ENCODE results near the gene DGKG.

The DGKG gene

GRCh38 chr3:186152889-186153292, 209.1 kb downstream of the DGKG start:
- Mint-ChIP-seq H3K9me3 (no peaks in the 10 kb centered on the region), H3K4me3 (no peak overlapping the region), H3K27me3 (peaks cover 67% of the 10 kb centered on the region), H3K4me1 (peaks cover 19% of the 10 kb centered on the region), H3K27ac (no peak overlapping the region), H3K36me3 (no peaks in the 10 kb centered on the region)
- CTCF ChIA-PET: no interaction called here
- no peak for DNase-seq

GRCh38 chr3:186152361-186152798, 209.7 kb downstream of the DGKG start:
- CTCF ChIA-PET: interaction anchor here (1.2 kb wide), 1 partner anchor 13 kb away, joined by 3 read pairs; no protein-coding TSS in a partner anchor
- H3K27ac Mint-ChIP-seq: no peak overlapping the region
- no peaks in the 10 kb centered on the region for H3K36me3 Mint-ChIP-seq
- peaks cover 19% of the 10 kb centered on the region for H3K4me1 Mint-ChIP-seq
- H3K9me3 Mint-ChIP-seq: no peaks in the 10 kb centered on the region
- DNase-seq: no peak
- H3K27me3 Mint-ChIP-seq: peaks cover 68% of the 10 kb centered on the region
- no peak overlapping the region for H3K4me3 Mint-ChIP-seq

DNA sequence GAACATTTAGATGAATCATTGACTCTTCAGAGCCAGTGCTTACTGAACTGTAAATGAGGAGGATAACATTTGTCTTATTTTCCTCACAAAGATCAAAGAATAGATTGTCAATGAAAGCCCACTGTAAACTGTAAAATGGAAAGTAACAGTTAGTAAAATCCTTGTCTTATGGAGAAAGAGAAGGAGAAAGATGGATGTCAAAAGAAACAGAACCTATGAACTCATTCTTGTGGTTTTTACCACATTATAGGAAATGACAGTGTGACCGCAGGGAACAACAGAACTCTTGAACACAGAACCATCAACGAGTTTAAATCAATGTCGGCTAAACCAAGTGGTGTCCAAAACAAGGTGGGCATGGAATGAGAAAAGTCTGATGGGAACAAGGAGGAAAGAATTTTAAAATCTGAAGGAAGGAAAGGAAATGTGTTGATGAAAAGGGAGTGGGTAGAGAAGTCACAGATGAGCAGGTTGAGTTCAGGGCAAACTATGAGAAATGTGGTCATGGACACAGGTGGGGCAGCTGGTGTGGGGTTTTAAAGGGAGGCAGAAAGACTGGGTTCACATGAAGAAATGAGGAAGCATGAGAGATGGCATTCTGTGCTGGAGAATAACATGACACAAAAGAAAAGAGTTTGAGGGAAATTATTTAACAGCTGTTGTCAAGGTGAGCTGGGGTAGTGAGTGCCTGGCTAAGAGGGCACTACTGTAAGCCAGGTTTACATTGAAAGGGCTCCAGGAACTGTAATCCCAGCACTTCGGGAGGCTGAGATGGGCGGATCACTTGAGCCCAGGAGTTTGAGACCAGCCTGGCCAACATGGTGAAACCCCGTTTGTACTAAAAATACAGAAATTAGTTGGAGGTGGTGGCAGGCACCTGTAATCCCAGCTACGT, 210.7 kb downstream of the DGKG start:
- no peak for DNase-seq
- H3K36me3 Mint-ChIP-seq: no peaks in the 10 kb centered on the region
- no peaks in the 10 kb centered on the region for H3K9me3 Mint-ChIP-seq
- H3K4me3 Mint-ChIP-seq: no peak overlapping the region
- H3K27ac Mint-ChIP-seq: peak overlapping the region; percentile 4
- peaks cover 19% of the 10 kb centered on the region for H3K4me1 Mint-ChIP-seq
- CTCF ChIA-PET: interaction anchor here (1.2 kb wide), 1 partner anchor 12 kb away, joined by 3 read pairs; no protein-coding TSS in a partner anchor
- H3K27me3 Mint-ChIP-seq: peaks cover 68% of the 10 kb centered on the region

DNA sequence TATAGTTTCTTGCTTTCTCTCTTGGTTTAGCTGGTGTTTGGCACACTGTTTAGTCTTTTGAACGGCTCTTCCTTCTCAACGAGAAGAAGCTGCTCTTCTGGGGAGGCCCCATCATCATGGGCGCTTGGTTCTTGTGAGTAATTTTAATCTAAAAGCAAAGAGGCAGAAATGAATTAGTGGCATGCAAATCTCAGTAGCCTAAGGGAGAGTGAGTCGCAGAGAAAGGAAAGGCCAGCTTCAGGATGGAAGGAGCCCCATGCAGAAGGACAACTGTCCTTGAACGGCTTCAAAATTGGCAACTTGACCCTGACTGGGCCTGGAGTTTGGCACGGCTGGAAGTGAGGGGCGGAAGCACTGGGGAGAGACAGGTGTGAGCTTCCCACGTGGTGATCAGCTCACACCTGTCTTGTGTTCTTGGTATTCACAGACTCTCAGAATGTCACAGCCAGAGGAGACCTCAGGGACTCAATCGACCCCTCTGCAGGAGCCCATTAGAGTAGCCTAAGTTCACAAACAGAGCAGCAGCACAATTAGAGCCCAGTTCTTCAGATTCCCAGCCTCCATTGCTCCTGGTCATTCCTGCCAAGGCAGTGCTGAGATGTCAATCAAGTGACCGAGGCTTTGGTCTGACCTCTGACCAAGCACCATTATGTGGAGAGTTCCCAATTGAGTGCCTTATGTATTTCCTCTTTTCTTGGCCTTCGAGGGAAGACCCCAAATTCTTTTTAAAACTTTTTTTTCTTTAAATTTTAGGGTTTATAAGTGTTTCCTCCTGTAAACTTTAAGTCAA, 211.8 kb downstream of the DGKG start:
- Mint-ChIP-seq H3K27ac (no peak overlapping the region), H3K9me3 (no peaks in the 10 kb centered on the region), H3K4me1 (peaks cover 19% of the 10 kb centered on the region), H3K4me3 (no peak overlapping the region), H3K27me3 (peaks cover 72% of the 10 kb centered on the region), H3K36me3 (no peaks in the 10 kb centered on the region)
- DNase-seq: no peak
- CTCF ChIA-PET: no interaction called here

DNA sequence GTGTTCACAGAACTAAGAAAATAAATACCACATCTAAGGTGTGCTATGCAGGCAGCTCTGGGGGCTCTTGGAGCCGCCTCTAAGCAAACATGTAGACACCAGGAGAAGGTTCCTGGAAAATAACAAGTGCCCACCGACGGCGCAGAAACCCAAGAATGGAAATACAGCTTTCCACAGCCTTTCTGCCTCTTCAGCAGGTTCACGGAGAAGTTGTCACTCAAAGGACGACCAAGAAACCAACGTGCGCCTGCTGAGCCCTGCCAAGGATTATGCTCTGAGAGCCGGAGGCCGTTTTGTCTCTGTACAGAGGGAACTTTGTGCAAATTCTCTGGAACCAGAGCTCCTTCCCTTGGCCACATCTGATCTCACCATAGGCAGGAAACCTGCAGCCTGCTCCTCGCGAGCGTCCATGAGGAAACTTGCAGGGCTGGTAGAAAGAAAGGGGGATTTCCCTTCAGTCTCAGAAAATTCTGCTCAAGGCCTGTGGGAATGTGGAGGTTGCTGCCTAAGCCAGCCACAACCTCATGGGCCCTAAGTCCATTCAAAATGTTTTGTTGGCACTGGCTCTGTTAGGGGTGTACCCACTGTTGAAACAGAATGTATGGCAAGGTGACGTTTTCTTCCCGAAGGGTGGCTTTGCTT, 212.6 kb downstream of the DGKG start:
- H3K9me3 Mint-ChIP-seq: no peaks in the 10 kb centered on the region
- DNase-seq: no peak
- H3K27ac Mint-ChIP-seq: no peak overlapping the region
- H3K36me3 Mint-ChIP-seq: no peaks in the 10 kb centered on the region
- no peak overlapping the region for H3K4me3 Mint-ChIP-seq
- peaks cover 19% of the 10 kb centered on the region for H3K4me1 Mint-ChIP-seq
- CTCF ChIA-PET: no interaction called here
- H3K27me3 Mint-ChIP-seq: peaks cover 70% of the 10 kb centered on the region

DNA sequence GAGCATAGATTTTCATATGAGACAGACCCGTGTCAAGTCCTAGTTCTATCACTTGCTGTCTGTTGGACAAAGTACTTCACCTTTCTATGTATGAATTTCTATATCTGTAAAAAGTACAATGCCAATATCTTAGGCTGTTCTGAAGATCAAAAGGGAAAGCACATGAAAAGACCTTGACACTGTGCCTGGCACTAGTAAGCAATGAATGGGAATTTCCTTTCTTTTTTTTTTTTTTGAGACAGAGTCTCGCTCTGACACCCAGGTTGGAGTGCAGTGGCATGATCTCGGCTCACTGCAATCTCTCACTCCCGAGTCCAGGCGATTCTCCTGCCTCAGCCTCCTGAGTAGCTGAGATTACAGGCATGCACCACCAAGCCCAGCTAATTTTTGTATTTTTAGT, 217.8 kb downstream of the DGKG start:
- H3K4me3 Mint-ChIP-seq: no peak overlapping the region
- H3K27ac Mint-ChIP-seq: no peak overlapping the region
- H3K36me3 Mint-ChIP-seq: no peaks in the 10 kb centered on the region
- no peak for DNase-seq
- H3K4me1 Mint-ChIP-seq: no peaks in the 10 kb centered on the region
- CTCF ChIA-PET: no interaction called here
- no peaks in the 10 kb centered on the region for H3K9me3 Mint-ChIP-seq
- H3K27me3 Mint-ChIP-seq: peaks cover 37% of the 10 kb centered on the region

DNA sequence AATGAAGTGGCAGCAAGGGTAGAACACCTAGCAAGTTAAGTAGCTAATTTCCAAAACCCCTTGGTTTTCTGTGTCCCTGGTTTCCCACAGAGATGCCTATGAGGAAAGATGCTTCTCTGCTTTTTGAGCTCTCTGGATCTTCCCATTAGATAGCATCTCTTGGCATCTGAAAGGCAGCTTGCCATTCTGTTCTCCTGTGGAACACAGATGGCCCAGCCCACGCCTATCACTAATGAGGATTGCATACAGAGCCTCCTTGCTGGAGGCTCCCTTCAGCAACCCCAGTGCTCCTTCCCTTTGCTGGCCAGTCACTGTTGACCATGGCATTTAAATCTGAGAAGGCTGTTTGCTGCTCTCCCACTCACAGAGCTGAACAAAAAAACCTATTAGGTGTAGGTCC, 218.8 kb downstream of the DGKG start:
- no peak overlapping the region for H3K27ac Mint-ChIP-seq
- no peak overlapping the region for H3K4me3 Mint-ChIP-seq
- H3K36me3 Mint-ChIP-seq: no peaks in the 10 kb centered on the region
- DNase-seq: no peak
- no peaks in the 10 kb centered on the region for H3K9me3 Mint-ChIP-seq
- H3K4me1 Mint-ChIP-seq: no peaks in the 10 kb centered on the region
- CTCF ChIA-PET: interaction anchor here (1.0 kb wide), 1 partner anchor 483 kb away, joined by 3 read pairs; no protein-coding TSS in a partner anchor
- peaks cover 35% of the 10 kb centered on the region for H3K27me3 Mint-ChIP-seq

- H3K27me3 Mint-ChIP-seq: peaks cover 28% of the 10 kb centered on the region
- H3K36me3 Mint-ChIP-seq: no peaks in the 10 kb centered on the region
- H3K4me1 Mint-ChIP-seq: no peaks in the 10 kb centered on the region
- CTCF ChIA-PET: interaction anchor here (0.6 to 1.0 kb wide), 3 partner anchors 10 to 482 kb away, joined by 3 read pairs; no protein-coding TSS in a partner anchor
- no peak for DNase-seq
- no peak overlapping the region for H3K27ac Mint-ChIP-seq
- H3K9me3 Mint-ChIP-seq: no peaks in the 10 kb centered on the region
- no peak overlapping the region for H3K4me3 Mint-ChIP-seq
Measured at GRCh38 chr3:186142393-186142932, 219.6 kb downstream of the DGKG start.

- no peaks in the 10 kb centered on the region for H3K36me3 Mint-ChIP-seq
- peak overlapping the region; percentile 7 for H3K27ac Mint-ChIP-seq
- H3K9me3 Mint-ChIP-seq: no peaks in the 10 kb centered on the region
- H3K4me1 Mint-ChIP-seq: no peaks in the 10 kb centered on the region
- DNase-seq: no peak
- peaks cover 32% of the 10 kb centered on the region for H3K27me3 Mint-ChIP-seq
- CTCF ChIA-PET: interaction anchor here (0.6 kb wide), 1 partner anchor 20 kb away, joined by 3 read pairs; no protein-coding TSS in a partner anchor
- no peak overlapping the region for H3K4me3 Mint-ChIP-seq
Measured at GRCh38 chr3:186141790-186142189, 220.2 kb downstream of the DGKG start.

DNA sequence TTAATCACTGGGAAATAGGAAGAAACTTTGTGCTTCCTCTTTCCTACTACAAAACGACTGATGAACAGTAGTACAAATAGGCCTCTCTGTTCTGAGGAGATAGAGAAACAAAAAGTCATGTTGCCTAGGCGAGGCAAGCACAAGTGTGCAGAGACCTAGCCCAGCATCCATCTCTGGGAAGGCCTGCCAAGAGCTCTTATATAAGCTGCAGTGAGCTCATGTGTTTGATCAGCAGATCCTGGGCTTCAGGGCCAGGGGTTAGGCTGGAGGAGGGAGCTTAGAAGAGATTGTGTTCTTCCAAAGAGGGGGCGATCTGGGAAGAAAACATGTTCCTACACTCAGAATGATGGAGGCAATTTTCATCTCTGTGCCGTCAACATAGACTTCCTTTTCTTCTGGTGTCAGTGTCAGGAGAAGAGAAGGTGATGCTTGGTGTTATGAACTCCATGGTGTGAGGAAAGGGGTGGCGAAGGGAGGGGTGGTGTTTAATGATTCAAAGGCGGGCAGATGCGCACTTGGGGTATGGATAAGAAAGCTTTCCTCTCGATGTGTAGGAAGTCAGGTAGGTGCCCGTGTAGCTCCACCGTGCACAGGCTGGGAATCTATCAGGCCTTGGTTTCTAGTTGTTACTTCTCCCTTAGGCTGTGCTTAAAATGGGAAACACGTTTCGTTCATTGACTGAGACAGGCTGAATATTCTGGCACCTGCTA, 223.6 kb downstream of the DGKG start:
- Mint-ChIP-seq H3K27ac (no peak overlapping the region), H3K36me3 (no peaks in the 10 kb centered on the region), H3K9me3 (no peaks in the 10 kb centered on the region), H3K4me1 (no peaks in the 10 kb centered on the region), H3K4me3 (no peak overlapping the region), H3K27me3 (peaks cover 20% of the 10 kb centered on the region)
- CTCF ChIA-PET: interaction anchor here (1.1 to 1.5 kb wide), 2 partner anchors 13 to 461 kb away, joined by 3 read pairs; no protein-coding TSS in a partner anchor
- DNase-seq: no peak

- Mint-ChIP-seq H3K9me3 (no peaks in the 10 kb centered on the region), H3K4me3 (no peak overlapping the region), H3K4me1 (no peaks in the 10 kb centered on the region), H3K27ac (no peak overlapping the region), H3K36me3 (no peaks in the 10 kb centered on the region), H3K27me3 (peaks cover 27% of the 10 kb centered on the region)
- DNase-seq: no peak
- CTCF ChIA-PET: no interaction called here
Measured at GRCh38 chr3:186137051-186137685, 224.9 kb downstream of the DGKG start.

DNA sequence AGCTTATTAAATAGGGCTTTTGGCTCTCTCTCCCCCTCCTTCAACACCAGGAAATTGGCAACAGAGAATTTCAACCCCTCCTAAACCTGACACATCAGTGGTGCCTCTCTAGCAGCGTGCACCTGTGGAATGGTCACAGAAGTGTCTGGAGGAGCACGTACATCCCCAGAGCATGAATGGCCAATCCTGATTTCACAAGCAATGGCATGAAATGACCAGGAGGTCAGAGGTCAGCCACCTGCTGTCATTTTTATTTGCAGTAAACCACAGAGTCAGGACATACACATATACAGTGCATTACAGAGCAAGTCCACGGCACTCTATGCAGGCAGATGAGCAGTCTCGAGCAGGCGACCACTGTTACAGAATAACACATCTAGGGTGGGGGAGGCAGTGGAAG, 228.1 kb downstream of the DGKG start:
- Mint-ChIP-seq H3K36me3 (no peaks in the 10 kb centered on the region), H3K27me3 (peaks cover 47% of the 10 kb centered on the region), H3K4me1 (no peaks in the 10 kb centered on the region), H3K9me3 (no peaks in the 10 kb centered on the region), H3K4me3 (no peak overlapping the region), H3K27ac (no peak overlapping the region)
- CTCF ChIA-PET: interaction anchor here (0.6 to 1.0 kb wide), 2 partner anchors 13 to 108 kb away, joined by 3 read pairs; no protein-coding TSS in a partner anchor
- no peak for DNase-seq

GRCh38 chr3:186132487-186132886, 229.5 kb downstream of the DGKG start:
- Mint-ChIP-seq H3K4me3 (no peak overlapping the region), H3K9me3 (no peaks in the 10 kb centered on the region), H3K4me1 (no peaks in the 10 kb centered on the region), H3K27ac (no peak overlapping the region), H3K36me3 (no peaks in the 10 kb centered on the region), H3K27me3 (peaks cover 42% of the 10 kb centered on the region)
- no peak for DNase-seq
- CTCF ChIA-PET: interaction anchor here (0.8 to 1.2 kb wide), 2 partner anchors 10 to 129 kb away, joined by 3 read pairs; no protein-coding TSS in a partner anchor

Data from activated naive CD4-positive, alpha-beta T cell treated with anti-CD3 and anti-CD28 coated beads, Interleukin-2, amount 10 ng/mL, durations not matched to agents 7 days and 5 days (primary cell).